ENCODE results near the gene CCDC80. TPM values are rescaled to one million over a fixed set of nuclear protein-coding genes. Genes with fewer than 3 reads are reported as not detected.

Gene CCDC80
- total RNA-seq, 1 donor from 2014 or later: 160 TPM

GRCh38 chr3:112597945-112598344, 43.0 kb downstream of the CCDC80 start:
- no peak for TF ChIP-seq CTCF (IDR thresholded peaks at IDR 0.05)
- no peak overlapping the region for H3K27ac ChIP-seq
- H3K4me1 ChIP-seq: no peaks in the 10 kb centered on the region
- no peaks in the 10 kb centered on the region for H3K27me3 ChIP-seq
- no peak for DNase-seq (ENCODE audit: low spot score in 2 of 2)
- H3K36me3 ChIP-seq: peaks cover 3 to 7% of the 10 kb centered on the region in 2 donors
- H3K9me3 ChIP-seq: no peaks in the 10 kb centered on the region
- intact Hi-C loops (cut with DNase I): no loop called here
- H3K4me3 ChIP-seq: no peak overlapping the region

- Histone ChIP-seq H3K27me3 (no peaks in the 10 kb centered on the region), H3K4me3 (no peak overlapping the region), H3K9me3 (no peaks in the 10 kb centered on the region), H3K36me3 (peaks cover 3 to 24% of the 10 kb centered on the region in 2 donors), H3K27ac (no peak overlapping the region), H3K4me1 (no peaks in the 10 kb centered on the region)
- TF ChIP-seq CTCF (IDR thresholded peaks at IDR 0.05): no peak
- DNase-seq (ENCODE audit: low spot score in 2 of 2): no peak
- intact Hi-C loops (cut with DNase I): no loop called here
Observed at GRCh38 chr3:112594856-112595255, 46.1 kb downstream of the CCDC80 start.

GRCh38 chr3:112593258-112593657, 47.7 kb downstream of the CCDC80 start:
- Histone ChIP-seq H3K4me1 (no peaks in the 10 kb centered on the region), H3K36me3 (peaks cover 3 to 24% of the 10 kb centered on the region in 2 donors), H3K9me3 (no peaks in the 10 kb centered on the region), H3K27me3 (no peaks in the 10 kb centered on the region), H3K27ac (no peak overlapping the region), H3K4me3 (no peak overlapping the region)
- no peak for TF ChIP-seq CTCF (IDR thresholded peaks at IDR 0.05)
- intact Hi-C loops (cut with DNase I): no loop called here
- DNase-seq (ENCODE audit: low spot score in 2 of 2): no peak

- H3K27ac ChIP-seq: no peak overlapping the region
- H3K36me3 ChIP-seq: peaks cover 6 to 52% of the 10 kb centered on the region in 2 donors
- H3K4me3 ChIP-seq: no peak overlapping the region
- H3K9me3 ChIP-seq: no peaks in the 10 kb centered on the region
- no peaks in the 10 kb centered on the region for H3K27me3 ChIP-seq
- no peak for DNase-seq (ENCODE audit: low spot score in 2 of 2)
- H3K4me1 ChIP-seq: no peaks in the 10 kb centered on the region
- TF ChIP-seq CTCF (IDR thresholded peaks at IDR 0.05): no peak
- intact Hi-C loops (cut with DNase I): no loop called here
Observed at GRCh38 chr3:112587336-112587735, 53.6 kb downstream of the CCDC80 start.

- Histone ChIP-seq H3K4me1 (no peaks in the 10 kb centered on the region), H3K27ac (no peak overlapping the region), H3K36me3 (peaks cover 6 to 58% of the 10 kb centered on the region in 2 donors), H3K27me3 (no peaks in the 10 kb centered on the region), H3K4me3 (no peak overlapping the region), H3K9me3 (no peaks in the 10 kb centered on the region)
- no peak for DNase-seq (ENCODE audit: low spot score in 2 of 2)
- TF ChIP-seq CTCF (IDR thresholded peaks at IDR 0.05): no peak
- intact Hi-C loops (cut with DNase I): no loop called here
Observed at GRCh38 chr3:112585782-112586181, 55.2 kb downstream of the CCDC80 start.

- no peaks in the 10 kb centered on the region for H3K27me3 ChIP-seq
- intact Hi-C loops (cut with DNase I): loop anchor here (5.0 kb wide), 3 partner anchors 59 to 399 kb away; partner anchors contain the start of gene CCDC80
- TF ChIP-seq CTCF (IDR thresholded peaks at IDR 0.05): no peak
- H3K9me3 ChIP-seq: no peaks in the 10 kb centered on the region
- no peak overlapping the region for H3K4me3 ChIP-seq
- no peaks in the 10 kb centered on the region for H3K4me1 ChIP-seq
- DNase-seq (ENCODE audit: low spot score in 2 of 2): no peak
- peaks cover 6 to 55% of the 10 kb centered on the region in 2 donors for H3K36me3 ChIP-seq
- no peak overlapping the region for H3K27ac ChIP-seq
Observed at GRCh38 chr3:112583105-112583504, 57.8 kb downstream of the CCDC80 start.
